WERI-Rb-1 (cell line): Measurements from ENCODE around the gene HMGCR.
"Not testable (repeated sequence)": the region's sequence is repeated elsewhere in the genome, so short reads cannot be mapped to it uniquely, and the experiment has no call there.

Experiments
- DNase-seq: peaks from one replicate; pipeline ENCODE4 v3.0.0-alpha.2; 2020
- H3K27ac ChIP-seq: fragments of 250-450 bp; sonication (Bioruptor Pico); 2 replicates; pipeline ENCODE4 v1.5.1; 2020; ENCODE audit warnings: mild to moderate bottlenecking, moderate library complexity
- H3K27me3 ChIP-seq: fragments of 250-450 bp; sonication (Bioruptor Pico); 2 replicates; pipeline ENCODE4 v1.5.1; 2021; ENCODE audit warnings: mild to moderate bottlenecking, low read depth, moderate library complexity; ENCODE audit not compliant: insufficient read depth, severe bottlenecking
- H3K36me3 ChIP-seq: fragments of 250-450 bp; sonication (Bioruptor Pico); 2 replicates; pipeline ENCODE4 v1.5.1; 2020; ENCODE audit warnings: mild to moderate bottlenecking, moderate library complexity
- H3K4me3 ChIP-seq: 2 replicates; pipeline ENCODE4 v1.5.1; 2011; ENCODE audit warnings: low read depth, mild to moderate bottlenecking, control low read depth, low read length
- H3K9me3 ChIP-seq: fragments of 250-450 bp; sonication (Bioruptor Pico); 2 replicates; pipeline ENCODE4 v1.5.1; 2021; ENCODE audit warnings: mild to moderate bottlenecking, moderate library complexity; ENCODE audit not compliant: severe bottlenecking
- TF ChIP-seq, protein P1 (sequence below): IDR thresholded peaks from 2 replicates; pipeline ENCODE4 v1.5.1; 2011; ENCODE audit warnings: low read depth, mild to moderate bottlenecking, control low read depth, inconsistent platforms, low read length

Gene HMGCR

DNA sequence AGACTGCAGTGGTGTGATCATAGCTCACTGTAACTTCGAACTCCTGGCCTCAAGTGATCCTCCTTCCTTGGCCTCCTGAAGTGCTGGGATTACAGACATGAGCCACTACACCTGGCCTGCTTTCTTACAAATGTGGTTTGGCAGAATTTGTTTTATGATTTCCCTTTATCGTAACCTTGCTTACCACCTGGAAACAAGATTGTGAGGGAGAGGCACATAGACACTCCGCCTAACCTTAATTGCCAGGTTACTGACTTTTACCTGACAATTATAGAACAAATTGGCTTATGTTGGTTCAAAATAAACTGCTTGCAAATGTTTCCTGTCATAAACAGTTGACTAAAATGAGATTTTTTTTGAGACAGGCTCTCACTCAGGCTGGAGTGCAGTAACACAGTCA is 26.8 kb upstream of the HMGCR start:
- Histone ChIP-seq H3K9me3 (no peaks in the 10 kb centered on the region), H3K36me3 (no peaks in the 10 kb centered on the region), H3K4me3 (no peak overlapping the region)

DNA sequence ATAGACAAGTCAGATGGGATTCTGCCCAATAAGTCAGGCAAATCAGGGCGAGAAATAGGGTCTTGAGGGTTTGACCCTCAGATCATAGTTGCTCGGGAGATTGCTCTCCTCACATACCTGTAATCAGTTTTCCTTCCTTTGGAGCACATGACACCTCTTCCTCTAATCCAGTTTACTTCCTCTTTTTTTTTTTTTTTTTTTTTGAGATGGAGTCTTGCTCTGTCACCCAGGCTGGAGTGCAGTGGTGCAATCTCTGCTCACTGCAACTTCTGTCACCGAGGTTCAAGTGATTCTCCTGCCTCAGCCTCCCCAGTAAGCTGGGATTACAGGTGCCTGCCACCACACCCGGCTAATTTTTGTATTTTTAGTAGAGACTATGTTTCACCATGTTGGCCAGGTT is 17.9 kb upstream of the HMGCR start:
- DNase-seq, H3K9me3 ChIP-seq, H3K27ac ChIP-seq, H3K27me3 ChIP-seq, H3K4me3 ChIP-seq, H3K36me3 ChIP-seq: not testable (repeated sequence)

More for the DNA sequence above, 26.8 kb upstream of the HMGCR start:
- Histone ChIP-seq H3K27ac (no peak overlapping the region), H3K27me3 (no peaks in the 10 kb centered on the region)
- TF ChIP-seq, protein P1, sequence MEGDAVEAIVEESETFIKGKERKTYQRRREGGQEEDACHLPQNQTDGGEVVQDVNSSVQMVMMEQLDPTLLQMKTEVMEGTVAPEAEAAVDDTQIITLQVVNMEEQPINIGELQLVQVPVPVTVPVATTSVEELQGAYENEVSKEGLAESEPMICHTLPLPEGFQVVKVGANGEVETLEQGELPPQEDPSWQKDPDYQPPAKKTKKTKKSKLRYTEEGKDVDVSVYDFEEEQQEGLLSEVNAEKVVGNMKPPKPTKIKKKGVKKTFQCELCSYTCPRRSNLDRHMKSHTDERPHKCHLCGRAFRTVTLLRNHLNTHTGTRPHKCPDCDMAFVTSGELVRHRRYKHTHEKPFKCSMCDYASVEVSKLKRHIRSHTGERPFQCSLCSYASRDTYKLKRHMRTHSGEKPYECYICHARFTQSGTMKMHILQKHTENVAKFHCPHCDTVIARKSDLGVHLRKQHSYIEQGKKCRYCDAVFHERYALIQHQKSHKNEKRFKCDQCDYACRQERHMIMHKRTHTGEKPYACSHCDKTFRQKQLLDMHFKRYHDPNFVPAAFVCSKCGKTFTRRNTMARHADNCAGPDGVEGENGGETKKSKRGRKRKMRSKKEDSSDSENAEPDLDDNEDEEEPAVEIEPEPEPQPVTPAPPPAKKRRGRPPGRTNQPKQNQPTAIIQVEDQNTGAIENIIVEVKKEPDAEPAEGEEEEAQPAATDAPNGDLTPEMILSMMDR: no peak
- DNase-seq: no peak

DNA sequence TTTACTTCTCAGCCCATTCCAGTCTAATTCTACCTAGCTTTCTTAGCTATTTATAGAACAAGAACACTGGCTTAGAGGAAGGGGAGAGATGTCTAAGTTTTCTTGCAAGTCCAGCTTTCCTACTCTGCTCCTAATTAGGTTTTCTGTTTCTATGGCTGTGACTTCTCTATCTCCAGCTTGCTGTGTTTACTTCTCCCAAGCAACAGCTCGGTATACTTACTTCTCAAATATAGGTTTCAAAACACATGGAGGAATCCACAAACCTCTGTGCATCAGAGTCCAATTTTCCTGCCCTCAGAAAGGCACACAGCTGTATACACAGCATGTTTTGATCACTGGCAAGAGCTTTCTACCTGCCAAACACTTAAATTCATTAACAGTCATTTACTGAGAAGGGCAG is 17.4 kb upstream of the HMGCR start:
- Histone ChIP-seq H3K27me3 (no peaks in the 10 kb centered on the region), H3K36me3 (no peaks in the 10 kb centered on the region), H3K27ac (no peak overlapping the region), H3K9me3 (no peaks in the 10 kb centered on the region), H3K4me3 (no peak overlapping the region)
- TF ChIP-seq, protein P1: no peak
- DNase-seq: no peak

DNA sequence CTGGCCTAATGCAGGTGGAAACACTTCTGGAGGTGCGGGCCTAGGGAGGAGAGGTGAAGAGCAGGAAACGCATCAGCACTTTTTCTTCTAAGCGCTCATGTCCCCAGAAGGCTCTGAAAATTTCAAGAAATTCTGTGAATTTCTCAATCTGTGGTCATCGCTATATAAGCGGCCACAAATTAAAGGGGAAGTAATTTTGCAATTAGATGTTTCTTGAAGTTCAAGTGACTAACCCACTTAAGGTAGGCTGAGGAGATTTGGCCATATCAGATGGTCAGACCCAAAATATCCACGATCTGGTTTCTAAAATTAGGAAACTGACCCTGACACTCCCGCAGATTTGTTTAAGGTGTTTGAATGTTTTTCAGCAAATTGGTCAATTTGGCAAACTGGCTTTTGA is 16.6 kb upstream of the HMGCR start:
- DNase-seq: no peak
- no peaks in the 10 kb centered on the region for H3K9me3 ChIP-seq
- H3K27me3 ChIP-seq: no peaks in the 10 kb centered on the region
- no peak overlapping the region for H3K4me3 ChIP-seq
- no peak overlapping the region for H3K27ac ChIP-seq
- no peaks in the 10 kb centered on the region for H3K36me3 ChIP-seq
- TF ChIP-seq, protein P1: no peak

DNA sequence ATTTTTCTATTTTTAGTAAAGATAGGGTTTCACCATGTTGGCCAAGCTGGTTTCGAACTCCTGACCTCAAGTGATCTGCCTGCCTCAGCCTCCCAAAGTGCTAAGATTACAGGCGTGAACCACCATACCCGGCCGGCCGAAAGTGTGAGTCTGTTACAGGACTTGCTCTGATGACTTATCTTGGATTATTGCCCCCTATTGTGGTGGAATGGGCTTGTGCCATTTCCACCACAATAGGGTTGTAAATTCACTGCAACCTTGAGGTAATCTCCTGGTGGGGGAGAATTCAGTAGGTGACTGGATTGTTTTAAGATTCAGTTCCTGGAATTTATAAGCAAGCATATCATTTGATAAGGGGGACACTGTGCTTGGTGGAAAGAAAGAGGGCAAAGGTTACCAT is 15.0 kb upstream of the HMGCR start:
- no peaks in the 10 kb centered on the region for H3K27me3 ChIP-seq

DNA sequence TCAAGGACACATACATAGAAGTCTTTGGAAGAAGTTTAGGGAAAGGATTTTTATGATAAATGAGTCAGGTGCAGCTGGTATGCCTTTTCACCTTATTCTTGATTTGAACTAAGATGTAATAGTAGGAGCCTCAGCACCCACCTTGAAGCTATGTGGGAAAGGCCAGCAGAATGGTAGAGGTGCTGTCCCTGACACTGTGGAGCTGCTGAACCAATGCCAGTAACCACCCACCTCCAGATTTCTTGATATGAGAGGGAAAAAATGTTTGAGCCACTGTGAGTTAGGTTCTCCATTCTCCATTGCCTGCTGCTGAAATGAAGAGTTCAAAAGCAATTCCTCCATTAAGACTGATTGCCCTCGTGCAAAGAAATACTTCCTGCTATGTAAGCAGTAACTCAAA is 12.2 kb upstream of the HMGCR start:
- no peaks in the 10 kb centered on the region for H3K36me3 ChIP-seq
- no peak overlapping the region for H3K27ac ChIP-seq
- TF ChIP-seq, protein P1: no peak
- no peaks in the 10 kb centered on the region for H3K27me3 ChIP-seq
- no peak overlapping the region for H3K4me3 ChIP-seq
- DNase-seq: no peak
- no peaks in the 10 kb centered on the region for H3K9me3 ChIP-seq

More for the DNA sequence above, 15.0 kb upstream of the HMGCR start:
- no peak for DNase-seq
- H3K9me3 ChIP-seq: no peaks in the 10 kb centered on the region
- H3K4me3 ChIP-seq: no peak overlapping the region
- no peaks in the 10 kb centered on the region for H3K36me3 ChIP-seq
- TF ChIP-seq, protein P1: no peak
- H3K27ac ChIP-seq: no peak overlapping the region
